Esophagus muscularis mucosa (tissue), 3 donors: ENCODE results near the gene LIM2.

ENCODE experiments used
- POLR2A ChIP-seq: fragments of 450-650 bp; IDR thresholded peaks from one replicate; pipeline ENCODE4 v1.6.1; 2017; ENCODE audit warnings: antibody characterized with exemption, moderate library complexity, mild to moderate bottlenecking, low read depth
- POLR2AphosphoS5 ChIP-seq, 2 donors: sonication (generic); formaldehyde crosslinking; IDR thresholded peaks; one replicate each; pipeline ENCODE4 v1.6.1; 2017; ENCODE audit warnings: antibody characterized with exemption in 2 of 2
- TF ChIP-seq, protein P1 (sequence below), 3 experiments: fragments of 200-600 bp in 2 of 3; fragments of 450-650 bp in 1 of 3; sonication (generic) in 2 of 3; IDR thresholded peaks; one replicate each; pipeline ENCODE4 v1.5.1; 2017 to 2019; ENCODE audit warnings: antibody characterized with exemption in 3 of 3, mild to moderate bottlenecking in 2 of 3, moderate library complexity in 1 of 3

DNA sequence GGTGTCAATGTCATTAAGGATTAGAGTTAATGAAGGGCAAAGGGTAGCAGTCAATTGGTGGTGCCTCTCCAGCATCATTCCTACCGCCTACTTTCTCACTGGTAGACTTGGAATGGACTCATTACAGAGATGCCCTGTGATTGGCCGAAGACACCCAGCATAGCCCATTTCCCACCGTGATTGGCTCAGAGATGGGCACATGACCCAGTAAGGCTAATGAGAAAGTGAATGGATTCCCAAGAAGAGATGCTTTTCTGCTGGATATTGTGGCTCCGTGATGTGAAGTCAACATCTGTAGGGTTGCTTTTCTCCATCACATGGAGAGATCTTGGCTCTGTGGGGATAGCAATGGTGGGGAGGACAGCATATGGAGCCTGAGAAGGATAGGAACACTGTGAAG, 57.4 kb downstream of the LIM2 start:
- TF ChIP-seq, protein P1, sequence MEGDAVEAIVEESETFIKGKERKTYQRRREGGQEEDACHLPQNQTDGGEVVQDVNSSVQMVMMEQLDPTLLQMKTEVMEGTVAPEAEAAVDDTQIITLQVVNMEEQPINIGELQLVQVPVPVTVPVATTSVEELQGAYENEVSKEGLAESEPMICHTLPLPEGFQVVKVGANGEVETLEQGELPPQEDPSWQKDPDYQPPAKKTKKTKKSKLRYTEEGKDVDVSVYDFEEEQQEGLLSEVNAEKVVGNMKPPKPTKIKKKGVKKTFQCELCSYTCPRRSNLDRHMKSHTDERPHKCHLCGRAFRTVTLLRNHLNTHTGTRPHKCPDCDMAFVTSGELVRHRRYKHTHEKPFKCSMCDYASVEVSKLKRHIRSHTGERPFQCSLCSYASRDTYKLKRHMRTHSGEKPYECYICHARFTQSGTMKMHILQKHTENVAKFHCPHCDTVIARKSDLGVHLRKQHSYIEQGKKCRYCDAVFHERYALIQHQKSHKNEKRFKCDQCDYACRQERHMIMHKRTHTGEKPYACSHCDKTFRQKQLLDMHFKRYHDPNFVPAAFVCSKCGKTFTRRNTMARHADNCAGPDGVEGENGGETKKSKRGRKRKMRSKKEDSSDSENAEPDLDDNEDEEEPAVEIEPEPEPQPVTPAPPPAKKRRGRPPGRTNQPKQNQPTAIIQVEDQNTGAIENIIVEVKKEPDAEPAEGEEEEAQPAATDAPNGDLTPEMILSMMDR (IDR thresholded peaks at IDR 0.05): no peak
- no peak for TF ChIP-seq POLR2A
- TF ChIP-seq POLR2AphosphoS5 (IDR thresholded peaks at IDR 0.05): no peak
